Right lobe of liver (tissue), 4 donors: ENCODE measurements around the gene SLC39A11.

Experiments used
- POLR2A ChIP-seq: fragments of 450-650 bp; IDR thresholded peaks from one replicate; pipeline ENCODE4 v1.6.1; 2017; ENCODE audit warnings: antibody characterized with exemption, mild to moderate bottlenecking
- TF ChIP-seq, protein P1 (sequence below), 4 donors: fragments of 200-600 bp in 3 of 4; fragments of 450-650 bp in 1 of 4; IDR thresholded peaks; one replicate each; pipeline versions ENCODE4 v1.5.1 to v1.8.0; 2016 to 2022; ENCODE audit warnings: antibody characterized with exemption in 4 of 4, mild to moderate bottlenecking in 2 of 4
- donor health status: DM: no; HTN: no; CAD: no.
- donor health status: DM: no; HTN: no; CAD: no.
- donor health status: DM: no; HTN: yes; CAD: no.

DNA sequence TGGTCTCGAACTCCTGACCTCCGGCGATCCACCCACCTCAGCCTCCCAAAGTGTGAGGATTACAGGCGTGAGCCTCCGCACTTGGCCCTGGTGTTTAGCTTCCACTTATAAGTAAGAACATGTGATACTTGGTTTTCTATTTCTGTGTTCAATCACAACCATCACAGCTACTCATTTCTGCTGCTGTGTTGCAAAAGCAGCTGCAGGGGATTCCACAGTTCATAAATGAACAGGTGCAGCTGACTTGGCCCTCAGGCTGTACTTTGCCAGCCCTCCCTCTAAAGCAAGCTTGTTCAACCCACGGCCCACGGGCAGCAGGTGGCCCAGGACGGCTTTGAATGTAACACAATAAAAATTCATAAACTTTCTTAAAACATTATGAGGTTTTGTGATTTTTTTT lies 79.2 kb downstream of the SLC39A11 start:
- TF ChIP-seq, protein P1, sequence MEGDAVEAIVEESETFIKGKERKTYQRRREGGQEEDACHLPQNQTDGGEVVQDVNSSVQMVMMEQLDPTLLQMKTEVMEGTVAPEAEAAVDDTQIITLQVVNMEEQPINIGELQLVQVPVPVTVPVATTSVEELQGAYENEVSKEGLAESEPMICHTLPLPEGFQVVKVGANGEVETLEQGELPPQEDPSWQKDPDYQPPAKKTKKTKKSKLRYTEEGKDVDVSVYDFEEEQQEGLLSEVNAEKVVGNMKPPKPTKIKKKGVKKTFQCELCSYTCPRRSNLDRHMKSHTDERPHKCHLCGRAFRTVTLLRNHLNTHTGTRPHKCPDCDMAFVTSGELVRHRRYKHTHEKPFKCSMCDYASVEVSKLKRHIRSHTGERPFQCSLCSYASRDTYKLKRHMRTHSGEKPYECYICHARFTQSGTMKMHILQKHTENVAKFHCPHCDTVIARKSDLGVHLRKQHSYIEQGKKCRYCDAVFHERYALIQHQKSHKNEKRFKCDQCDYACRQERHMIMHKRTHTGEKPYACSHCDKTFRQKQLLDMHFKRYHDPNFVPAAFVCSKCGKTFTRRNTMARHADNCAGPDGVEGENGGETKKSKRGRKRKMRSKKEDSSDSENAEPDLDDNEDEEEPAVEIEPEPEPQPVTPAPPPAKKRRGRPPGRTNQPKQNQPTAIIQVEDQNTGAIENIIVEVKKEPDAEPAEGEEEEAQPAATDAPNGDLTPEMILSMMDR (IDR thresholded peaks at IDR 0.05), result no peak
- TF ChIP-seq POLR2A, result no peak
